HepG2 (cell line): ENCODE measurements around the gene PLIN5. TPM values are rescaled to one million over a fixed set of nuclear protein-coding genes. Genes with fewer than 3 reads are reported as not detected.

Source experiments
- IKZF1 ChIP-seq: fragments of 450-650 bp; IDR thresholded peaks from 2 replicates; pipeline ENCODE4 v1.7.1; 2016
- MTF2 ChIP-seq: sonication (generic); formaldehyde crosslinking; IDR thresholded peaks from 2 replicates; pipeline ENCODE4 v1.5.0; 2020; ENCODE audit warnings: missing genetic modification reagents, borderline replicate concordance
- NFKBIZ ChIP-seq: IDR thresholded peaks from 2 replicates; pipeline ENCODE4 v1.6.1; 2018; ENCODE audit warnings: missing genetic modification reagents, missing compliant biosample characterization
- RERE ChIP-seq: IDR thresholded peaks from 2 replicates; pipeline ENCODE4 v1.6.1; 2016; ENCODE audit warnings: low read depth, missing genetic modification reagents, missing compliant biosample characterization
- ZBED4 ChIP-seq: sonication (generic); formaldehyde crosslinking; IDR thresholded peaks from 2 replicates; pipeline ENCODE4 v1.4.0; 2020; ENCODE audit warnings: missing genetic modification reagents, borderline replicate concordance
- ZBTB33 ChIP-seq: sonication (generic); formaldehyde crosslinking; IDR thresholded peaks from 2 replicates; pipeline ENCODE4 v1.4.0; 2020; ENCODE audit warnings: missing genetic modification reagents
- ZNF468 ChIP-seq: sonication (generic); formaldehyde crosslinking; IDR thresholded peaks from 2 replicates; pipeline ENCODE4 v1.8.0; 2022; ENCODE audit warnings: mild to moderate bottlenecking, moderate library complexity, missing genetic modification reagents
- ZNF562 ChIP-seq: sonication (generic); formaldehyde crosslinking; IDR thresholded peaks from 2 replicates; pipeline ENCODE4 v1.8.0; 2022; ENCODE audit warnings: missing genetic modification reagents, borderline replicate concordance
- ZNF609 ChIP-seq: sonication (generic); formaldehyde crosslinking; IDR thresholded peaks from 2 replicates; pipeline ENCODE4 v1.4.0; 2020; ENCODE audit warnings: mild to moderate bottlenecking, missing genetic modification reagents, borderline replicate concordance
- ZNF678 ChIP-seq: sonication (generic); formaldehyde crosslinking; IDR thresholded peaks from 2 replicates; pipeline ENCODE4 v1.4.0; 2020; ENCODE audit warnings: mild to moderate bottlenecking, missing genetic modification reagents
- polyA plus RNA-seq, 8 experiments: library from polyadenylated mRNA; depleted of rRNA in 3 of 8; stranded (reverse) in 7 of 8; unstranded in 1 of 8; fragments of >200 nt; fragmentation: Illumina TruSeq in 4 of 8; extraction: Trizol in 4 of 8; gene quantifications; 2 replicates each; pipeline versions ENCODE4 v1.2.1 to v1.2.3, GENCODE V29; 2011 to 2016; ENCODE audit warnings: low read depth in 4 of 8, missing spikeins in 1 of 8, mixed read lengths in 1 of 8; ENCODE audit not compliant: insufficient read depth in 1 of 8
- total RNA-seq, 5 experiments: library from RNA; depleted of rRNA; stranded (reverse); fragments of >200 nt; fragmentation: Illumina TruSeq; extraction: Trizol; gene quantifications; 2 replicates each; pipeline ENCODE4 v1.2.3, GENCODE V29; 2016; ENCODE audit warnings: low read depth in 1 of 5

PLIN5 gene
- total and polyA plus RNA-seq, 2 of the 13 experiments (the other 11 are each of a cell fraction or from before 2014, with no cell fraction given), result 1.8 to 4.8 TPM

- peak; percentile 63; the same call in 1 of the 2 replicates for TF ChIP-seq RERE
- TF ChIP-seq MTF2 (CRISPR knock-in tag), result no peak
- no peak for TF ChIP-seq ZBED4
- no peak; the same call in 1 of the 2 replicates for TF ChIP-seq ZNF678 (CRISPR knock-in tag)
- no peak for TF ChIP-seq ZNF562
- TF ChIP-seq ZNF609 (CRISPR knock-in tag), result peak; percentile 64; the same call in 1 of the 2 replicates
- TF ChIP-seq ZBTB33, result peak; percentile 17
- 0 out of 2 replicates have a peak, but pooled peaks have one; percentile 72 for TF ChIP-seq ZNF468 (CRISPR knock-in tag)
- no peak for TF ChIP-seq NFKBIZ (CRISPR knock-in tag)
- no peak for TF ChIP-seq IKZF1
These were observed 3.4 kb downstream of the PLIN5 start (continued) for GRCh38 chr19:4531562-4532165.
